H1 (cell line): ENCODE data around the gene MYOCOS. TPM values are rescaled to one million over a fixed set of nuclear protein-coding genes. Genes with fewer than 3 reads are reported as not detected.

Source experiments
- CTCF ChIA-PET: fragments of 300-600 bp; sonication (Branson Sonifier 250); formaldehyde crosslinking; loops from one replicate; lab custom pipeline; 2021; ENCODE audit not compliant: partially characterized antibody; lab: Charles Lee
- POLR2A ChIA-PET: fragments of 300-600 bp; sonication (Branson Sonifier 250); formaldehyde crosslinking; loops from one replicate; lab custom pipeline; 2021; ENCODE audit warnings: inconsistent platforms; ENCODE audit not compliant: partially characterized antibody; lab: Charles Lee
- DNase-seq, 2 experiments: peaks; one replicate each; pipeline versions ENCODE4 v3.0.0 to v3.0.0-alpha.2; 2010 to 2022; ENCODE audit warnings: low spot score in 2 of 2, low read depth in 1 of 2, mixed read lengths in 1 of 2
- FAIRE-seq: peaks from 2 replicates; lab custom pipeline; 2011; peaks lifted over from hg19 to GRCh38; lab: Jason Lieb, UNC
- H2AFZ ChIP-seq: 2 replicates; pipeline ENCODE4 v1.8.1; 2012; ENCODE audit warnings: low read length, inconsistent platforms
- H2AK5ac ChIP-seq: 2 replicates; pipeline ENCODE4 v1.6.1; 2013; ENCODE audit warnings: low read depth, low read length
- H2BK120ac ChIP-seq: replicated peaks from 2 replicates; pipeline ENCODE3; 2013; ENCODE audit warnings: low read depth, low read length, inconsistent platforms
- H2BK12ac ChIP-seq: 2 replicates; pipeline ENCODE4 v1.6.1; 2013; ENCODE audit warnings: low read depth, low read length
- H2BK15ac ChIP-seq: 2 replicates; pipeline ENCODE4 v1.6.1; 2013; ENCODE audit warnings: low read length
- H2BK20ac ChIP-seq: 2 replicates; pipeline ENCODE4 v1.6.1; 2013; ENCODE audit warnings: low read length
- H2BK5ac ChIP-seq: 2 replicates; pipeline ENCODE4 v1.6.1; 2013; ENCODE audit warnings: low read depth, low read length
- H3K14ac ChIP-seq: 2 replicates; pipeline ENCODE4 v1.6.1; 2013; ENCODE audit warnings: inconsistent platforms; ENCODE audit not compliant: insufficient read length
- H3K18ac ChIP-seq: 2 replicates; pipeline ENCODE4 v1.6.1; 2013; ENCODE audit warnings: low read length; ENCODE audit errors: extremely low read depth
- H3K23ac ChIP-seq: 2 replicates; pipeline ENCODE4 v1.6.1; 2013; ENCODE audit warnings: inconsistent platforms; ENCODE audit not compliant: insufficient read length
- H3K23me2 ChIP-seq: 2 replicates; pipeline ENCODE4 v1.6.1; 2013; ENCODE audit warnings: low read depth, low read length
- H3K27ac ChIP-seq: 2 replicates; pipeline ENCODE4 v1.6.1; 2011; ENCODE audit warnings: low read depth, low read length, inconsistent platforms
- H3K27me3 ChIP-seq, 4 experiments: replicated peaks in 1 of 4; 1 replicate in 1 of 4; 2 replicates in 3 of 4; pipeline versions ENCODE4 v1.6.1 to v1.8.1; 2011 to 2013; ENCODE audit warnings: low read length in 3 of 4, mild to moderate bottlenecking in 3 of 4, inconsistent platforms in 2 of 4, mixed read lengths in 2 of 4, moderate library complexity in 1 of 4; ENCODE audit not compliant: control insufficient read depth in 3 of 4, insufficient read depth in 3 of 4; ENCODE audit errors: extremely low read depth in 1 of 4
- H3K36me3 ChIP-seq, 4 experiments: 2 replicates each; pipeline versions ENCODE4 v1.6.1 to v1.8.1; 2011 to 2013; ENCODE audit warnings: mild to moderate bottlenecking in 4 of 4, low read length in 3 of 4, moderate library complexity in 2 of 4, control low read depth in 1 of 4, inconsistent platforms in 1 of 4; ENCODE audit not compliant: insufficient read depth in 4 of 4, control insufficient read depth in 2 of 4
- H3K4ac ChIP-seq: replicated peaks from 2 replicates; pipeline ENCODE3; 2013; ENCODE audit warnings: low read length, low read depth, mixed read lengths, inconsistent platforms; ENCODE audit not compliant: insufficient read length
- H3K4me1 ChIP-seq, 4 experiments: replicated peaks in 1 of 4; 1 replicate in 1 of 4; 2 replicates in 3 of 4; pipeline versions ENCODE4 v1.6.1 to v1.8.1; 2011 to 2013; ENCODE audit warnings: low read length in 3 of 4, inconsistent platforms in 2 of 4, mixed read lengths in 1 of 4; ENCODE audit not compliant: insufficient read depth in 4 of 4, control insufficient read depth in 3 of 4
- H3K4me2 ChIP-seq, 2 experiments: 2 replicates each; pipeline versions ENCODE4 v1.6.1 to v1.8.1; 2011 to 2013; ENCODE audit warnings: low read depth in 2 of 2, low read length in 2 of 2, control low read depth in 1 of 2, inconsistent platforms in 1 of 2, mild to moderate bottlenecking in 1 of 2; ENCODE audit not compliant: insufficient read depth in 1 of 2
- H3K4me3 ChIP-seq, 4 experiments: fragments of 200-600, 300-600 bp in 1 of 4; sonication (generic), shearing (Covaris generic), sonication (Bioruptor Twin) in 1 of 4; 2 replicates each; pipeline versions ENCODE4 v1.5.1 to v1.8.1; 2011 to 2016; ENCODE audit warnings: low read length in 4 of 4, low read depth in 3 of 4, control low read depth in 2 of 4, inconsistent platforms in 2 of 4, mild to moderate bottlenecking in 2 of 4, mixed read lengths in 1 of 4, moderate library complexity in 1 of 4; ENCODE audit not compliant: insufficient read depth in 2 of 4; ENCODE audit errors: extremely low read depth in 1 of 4
- H3K56ac ChIP-seq: replicated peaks from 2 replicates; pipeline ENCODE3; 2013; ENCODE audit warnings: low read depth, mild to moderate bottlenecking, mixed read lengths, low read length, inconsistent platforms; ENCODE audit not compliant: insufficient read length
- H3K79me1 ChIP-seq: 2 replicates; pipeline ENCODE4 v1.6.1; 2013; ENCODE audit warnings: low read depth, low read length, control low read depth
- H3K79me2 ChIP-seq, 2 experiments: 2 replicates each; pipeline versions ENCODE4 v1.6.1 to v1.8.1; 2012 to 2013; ENCODE audit warnings: low read length in 2 of 2, mild to moderate bottlenecking in 2 of 2, inconsistent platforms in 1 of 2; ENCODE audit not compliant: insufficient read depth in 2 of 2, control insufficient read depth in 1 of 2
- H3K9ac ChIP-seq, 4 experiments: replicated peaks in 1 of 4; 1 replicate in 1 of 4; 2 replicates in 3 of 4; pipeline versions ENCODE4 v1.6.1 to v1.8.1; 2011 to 2013; ENCODE audit warnings: low read depth in 3 of 4, low read length in 3 of 4, control low read depth in 2 of 4, mild to moderate bottlenecking in 2 of 4, moderate library complexity in 2 of 4, inconsistent platforms in 1 of 4; ENCODE audit errors: extremely low read depth in 1 of 4
- H3K9me3 ChIP-seq, 2 experiments: 2 replicates each; pipeline versions ENCODE4 v1.6.1 to v1.8.1; 2012 to 2013; ENCODE audit warnings: mild to moderate bottlenecking in 2 of 2, moderate library complexity in 2 of 2, control low read depth in 1 of 2, inconsistent platforms in 1 of 2, low read depth in 1 of 2, low read length in 1 of 2, mixed read lengths in 1 of 2; ENCODE audit not compliant: insufficient read depth in 2 of 2
- H4K20me1 ChIP-seq, 2 experiments: replicated peaks in 1 of 2; 2 replicates each; pipeline versions ENCODE3 to v1.8.1; 2011 to 2013; ENCODE audit warnings: inconsistent platforms in 2 of 2, low read length in 2 of 2, mild to moderate bottlenecking in 1 of 2; ENCODE audit not compliant: insufficient read depth in 2 of 2, control insufficient read depth in 1 of 2
- H4K5ac ChIP-seq: 2 replicates; pipeline ENCODE4 v1.6.1; 2013; ENCODE audit warnings: low read length, low read depth, mixed read lengths, inconsistent platforms; ENCODE audit not compliant: insufficient read length
- H4K8ac ChIP-seq: 2 replicates; pipeline ENCODE4 v1.8.0; 2013; ENCODE audit warnings: mild to moderate bottlenecking, moderate library complexity, low read length, inconsistent platforms; ENCODE audit not compliant: insufficient read depth; ENCODE audit errors: extremely low read depth
- H4K91ac ChIP-seq: replicated peaks from 2 replicates; pipeline ENCODE3; 2013; ENCODE audit warnings: low read length, mixed read lengths, inconsistent platforms; ENCODE audit not compliant: insufficient read length
- CHD2 ChIP-seq: IDR thresholded peaks from 2 replicates; pipeline ENCODE4 v1.6.1; 2012; ENCODE audit warnings: low read length, improper control_type of control experiment
- KDM4A ChIP-seq: IDR thresholded peaks from one replicate; pipeline ENCODE4 v1.7.1; 2012; ENCODE audit warnings: low read depth, mild to moderate bottlenecking, moderate library complexity, low read length, inconsistent platforms; ENCODE audit not compliant: severe bottlenecking
- RNF2 ChIP-seq: fragments of 200-900, 300-1000 bp; sonication (generic); IDR thresholded peaks from 2 replicates; pipeline ENCODE4 v1.7.1; 2016; ENCODE audit warnings: borderline replicate concordance, low read depth, mild to moderate bottlenecking, antibody characterized with exemption, low read length; ENCODE audit not compliant: poor library complexity, severe bottlenecking; ENCODE audit errors: missing control alignments
- WGBS, 2 experiments: shearing (Covaris generic) in 1 of 2; methylation state at CpG; one replicate each; pipeline versions ENCODE4 v1.1.6 to v1.1.7; 2013 to 2015; ENCODE audit warnings: low lambda C conversion rate in 2 of 2, mixed read lengths in 2 of 2, inconsistent platforms in 1 of 2, low coverage in 1 of 2, missing lambda C conversion rate in 1 of 2; ENCODE audit not compliant: insufficient replicate concordance in 2 of 2, insufficient coverage in 1 of 2, insufficient read length in 1 of 2; ENCODE audit errors: extremely low coverage in 1 of 2, missing lambda C conversion rate in 1 of 2; 5-methylcytosine and 5-hydroxymethylcytosine counted together
- polyA plus RNA-seq, 7 experiments: library from polyadenylated mRNA; depleted of rRNA in 3 of 7; stranded (reverse) in 5 of 7; unstranded in 2 of 7; fragments of >200 nt in 5 of 7; fragments of 200-250 nt in 2 of 7; gene quantifications; 1 replicate in 5 of 7; 2 replicates in 1 of 7; 4 replicates in 1 of 7; pipeline versions ENCODE4 v1.2.1 to v1.2.3, GENCODE V29; 2011 to 2013; ENCODE audit warnings: missing spikeins in 2 of 7, mixed read lengths in 2 of 7
- total RNA-seq: library from RNA; stranded (reverse); fragmentation: NEBNext Ultra II Directional; extraction: Animal tissue kit (Norgen Biotek cat#: 25700); gene quantifications from 2 replicates; pipeline ENCODE4 v1.2.1, GENCODE V29; 2021

Gene MYOCOS
- total and polyA plus RNA-seq, 2 of the 8 experiments (the other 6 are each of a cell fraction or from before 2014, with no cell fraction given), result not detected

- H3K4me1 ChIP-seq, result no peaks in the 10 kb centered on the region
- CTCF ChIA-PET, result no interaction called here
- POLR2A ChIA-PET, result no interaction called here
- H2BK120ac ChIP-seq, result no peak overlapping the region
- H3K18ac ChIP-seq, result no peak overlapping the region
- no peak overlapping the region for H3K4me3 ChIP-seq
- WGBS, 2 experiments, result 100% methylated on average over 1 of the region's 1 CpG; no CpG with 5 or more reads in 1 of the 2 experiments
- no peaks in the 10 kb centered on the region for H3K36me3 ChIP-seq
- H3K9me3 ChIP-seq, result no peaks in the 10 kb centered on the region
- H2BK15ac ChIP-seq, result no peak overlapping the region
- H4K8ac ChIP-seq, result no peak overlapping the region
- H3K4ac ChIP-seq, result no peak overlapping the region
- no peaks in the 10 kb centered on the region for H4K20me1 ChIP-seq
- H3K14ac ChIP-seq, result no peak overlapping the region
- no peak overlapping the region for H4K5ac ChIP-seq
- H3K23me2 ChIP-seq, result no peaks in the 10 kb centered on the region
- H3K27me3 ChIP-seq, result no peaks in the 10 kb centered on the region
- H3K4me2 ChIP-seq, result no peak overlapping the region
- H3K27ac ChIP-seq, result no peak overlapping the region
- no peak overlapping the region for H2BK5ac ChIP-seq
- H3K79me2 ChIP-seq, result no peaks in the 10 kb centered on the region
- no peak overlapping the region for H4K91ac ChIP-seq
- no peak overlapping the region for H2BK12ac ChIP-seq
- DNase-seq (no peak), FAIRE-seq (no peak)
- no peaks in the 10 kb centered on the region for H3K79me1 ChIP-seq
- no peak overlapping the region for H2AK5ac ChIP-seq
- no peak overlapping the region for H3K56ac ChIP-seq
- H3K9ac ChIP-seq, result no peak overlapping the region
- H2AFZ ChIP-seq, result no peak overlapping the region
- no peak overlapping the region for H2BK20ac ChIP-seq
- H3K23ac ChIP-seq, result no peak overlapping the region
- no peak for TF ChIP-seq CHD2
- no peak for TF ChIP-seq KDM4A
- no peak for TF ChIP-seq RNF2
Observed at GRCh38 chr1:171613282-171613681, 8.8 kb upstream of the MYOCOS start.
